ENCODE results near the gene NKTR.

DNA sequence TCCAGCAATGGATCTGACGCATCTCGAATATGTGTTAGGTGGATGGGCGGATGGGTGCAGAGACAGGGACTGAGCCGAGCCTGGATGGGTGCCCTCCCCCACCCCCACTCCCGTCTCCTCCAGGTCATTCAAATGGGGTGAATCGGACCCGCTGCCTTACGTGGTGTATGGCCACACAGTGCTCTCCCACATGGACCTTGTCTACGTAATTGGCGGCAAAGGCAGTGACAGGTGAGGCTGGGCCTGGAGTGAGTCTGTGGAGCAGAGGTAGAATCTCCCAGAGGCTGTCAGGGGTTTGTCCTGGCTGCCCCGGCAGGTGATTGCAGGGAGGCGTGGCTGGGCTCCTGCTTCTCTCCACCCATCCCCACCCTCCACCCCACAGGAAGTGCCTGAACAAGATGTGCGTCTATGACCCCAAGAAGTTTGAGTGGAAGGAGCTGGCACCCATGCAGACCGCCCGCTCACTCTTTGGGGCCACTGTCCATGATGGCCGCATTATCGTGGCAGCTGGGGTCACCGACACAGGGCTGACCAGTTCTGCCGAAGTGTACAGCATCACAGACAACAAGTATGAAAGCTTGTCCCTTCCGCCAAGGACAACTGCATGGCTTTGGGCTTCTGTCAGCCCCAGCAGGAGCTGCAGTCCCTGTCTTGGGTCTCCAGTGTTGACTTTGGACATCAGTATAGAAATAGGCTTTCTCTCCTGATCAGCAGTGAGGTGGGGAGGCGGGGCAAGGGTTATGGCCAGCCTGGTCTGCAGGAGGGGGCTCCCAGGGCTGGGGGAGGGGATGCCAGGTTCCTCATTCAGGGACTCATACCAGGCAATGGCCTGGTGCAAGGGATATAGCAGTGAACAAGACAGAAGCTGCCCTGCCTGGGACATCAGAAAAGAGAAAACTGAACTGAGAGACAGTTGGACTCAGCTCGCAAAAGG lies 88.3 kb downstream of the NKTR start:
- no peak for TF ChIP-seq EZH2phosphoT487 (IDR thresholded peaks at IDR 0.05; ENCODE audit: low read length)
- TF ChIP-seq, protein P1, sequence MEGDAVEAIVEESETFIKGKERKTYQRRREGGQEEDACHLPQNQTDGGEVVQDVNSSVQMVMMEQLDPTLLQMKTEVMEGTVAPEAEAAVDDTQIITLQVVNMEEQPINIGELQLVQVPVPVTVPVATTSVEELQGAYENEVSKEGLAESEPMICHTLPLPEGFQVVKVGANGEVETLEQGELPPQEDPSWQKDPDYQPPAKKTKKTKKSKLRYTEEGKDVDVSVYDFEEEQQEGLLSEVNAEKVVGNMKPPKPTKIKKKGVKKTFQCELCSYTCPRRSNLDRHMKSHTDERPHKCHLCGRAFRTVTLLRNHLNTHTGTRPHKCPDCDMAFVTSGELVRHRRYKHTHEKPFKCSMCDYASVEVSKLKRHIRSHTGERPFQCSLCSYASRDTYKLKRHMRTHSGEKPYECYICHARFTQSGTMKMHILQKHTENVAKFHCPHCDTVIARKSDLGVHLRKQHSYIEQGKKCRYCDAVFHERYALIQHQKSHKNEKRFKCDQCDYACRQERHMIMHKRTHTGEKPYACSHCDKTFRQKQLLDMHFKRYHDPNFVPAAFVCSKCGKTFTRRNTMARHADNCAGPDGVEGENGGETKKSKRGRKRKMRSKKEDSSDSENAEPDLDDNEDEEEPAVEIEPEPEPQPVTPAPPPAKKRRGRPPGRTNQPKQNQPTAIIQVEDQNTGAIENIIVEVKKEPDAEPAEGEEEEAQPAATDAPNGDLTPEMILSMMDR (IDR thresholded peaks at IDR 0.05; ENCODE audit: low read length), result no peak
- TF ChIP-seq EZH2 (optimal IDR thresholded peaks at IDR 0.05; ENCODE audit: low read depth, low read length), result no peak
